ENCODE results near the gene TEX29. TPM values are rescaled to one million over a fixed set of nuclear protein-coding genes. Genes with fewer than 3 reads are reported as not detected.
A peak's percentile ranks its signal among the peaks of the same experiment; 100 is the strongest.

The TEX29 gene
- total RNA-seq (2014; rRNA removed; shearing (Covaris generic)), result not detected in 2 replicates

- DNase-seq (ENCODE audit: low spot score), result no peak
These were observed at the start of gene TEX29 for GRCh38 chr13:111319998-111320911. Gene TEX29 (plus strand): TSS chr13:111320642. CDS start chr13:111320891, 249 bp downstream.

GRCh38 chr13:111270765-111271698 is 49.4 kb upstream of the TEX29 start:
- DNase-seq (ENCODE audit: low spot score), result no peak

GRCh38 chr13:111272117-111272516 is 48.3 kb upstream of the TEX29 start:
- DNase-seq (ENCODE audit: low spot score), result no peak

- DNase-seq (ENCODE audit: low spot score), result no peak
These were observed 45.1 kb upstream of the TEX29 start for GRCh38 chr13:111275382-111275781.

- no peak for DNase-seq (ENCODE audit: low spot score)
These were observed 44.3 kb upstream of the TEX29 start for GRCh38 chr13:111275995-111276618.

GRCh38 chr13:111278258-111278657 is 42.2 kb upstream of the TEX29 start:
- no peak for DNase-seq (ENCODE audit: low spot score)

- no peak for DNase-seq (ENCODE audit: low spot score)
These were observed 41.4 kb upstream of the TEX29 start for GRCh38 chr13:111278743-111279652.

GRCh38 chr13:111280226-111280625 is 40.2 kb upstream of the TEX29 start:
- no peak for DNase-seq (ENCODE audit: low spot score)

- peak; percentile 31 for DNase-seq (ENCODE audit: low spot score)
These were observed 39.5 kb upstream of the TEX29 start for GRCh38 chr13:111280681-111281585.

GRCh38 chr13:111281751-111282311 is 38.6 kb upstream of the TEX29 start:
- no peak for DNase-seq (ENCODE audit: low spot score)

- no peak for DNase-seq (ENCODE audit: low spot score)
These were observed 38.0 kb upstream of the TEX29 start for GRCh38 chr13:111282425-111282824.

- DNase-seq (ENCODE audit: low spot score), result no peak
These were observed 37.4 kb upstream of the TEX29 start for GRCh38 chr13:111282997-111283396.

GRCh38 chr13:111283457-111283856 is 37.0 kb upstream of the TEX29 start:
- no peak for DNase-seq (ENCODE audit: low spot score)

- DNase-seq (ENCODE audit: low spot score), result no peak
These were observed 36.5 kb upstream of the TEX29 start for GRCh38 chr13:111283991-111284390.

GRCh38 chr13:111284565-111284964 is 35.9 kb upstream of the TEX29 start:
- DNase-seq (ENCODE audit: low spot score), result no peak

- no peak for DNase-seq (ENCODE audit: low spot score)
These were observed 34.3 kb upstream of the TEX29 start for GRCh38 chr13:111286162-111286561.

GRCh38 chr13:111286749-111287148 is 33.7 kb upstream of the TEX29 start:
- no peak for DNase-seq (ENCODE audit: low spot score)

GRCh38 chr13:111287201-111287600 is 33.2 kb upstream of the TEX29 start:
- no peak for DNase-seq (ENCODE audit: low spot score)

GRCh38 chr13:111288276-111288675 is 32.2 kb upstream of the TEX29 start:
- DNase-seq (ENCODE audit: low spot score), result no peak
